GM13976 (cell line): ENCODE measurements around the gene TEAD2.

Source experiments
- DNase-seq: peaks from one replicate; pipeline ENCODE4 v3.0.0; 2012; ENCODE audit warnings: low spot score
- CTCF ChIP-seq: IDR thresholded peaks from 2 replicates; pipeline ENCODE4 v1.5.1; 2012; ENCODE audit warnings: borderline replicate concordance, mild to moderate bottlenecking; ENCODE audit not compliant: insufficient read depth; ENCODE audit errors: extremely low read depth, missing control alignments, control extremely low read depth
- in situ Hi-C: fragments of 300-500 bp; cut with MboI; formaldehyde crosslinking; loops from one replicate; pipeline ENCODE4 v1.12.0; 2022; ENCODE audit warnings: low sequenced_read_pairs, mixed read lengths, inconsistent platforms; ENCODE audit not compliant: unreplicated experiment

Gene TEAD2

GRCh38 chr19:49359851-49360820 lies 2.1 kb downstream of the TEAD2 start:
- in situ Hi-C loops = no loop called here
- DNase-seq = no peak
- no peak for TF ChIP-seq CTCF

GRCh38 chr19:49357186-49357585 lies 5.0 kb downstream of the TEAD2 start:
- no peak for DNase-seq
- no peak for TF ChIP-seq CTCF
- in situ Hi-C loops = no loop called here

DNA sequence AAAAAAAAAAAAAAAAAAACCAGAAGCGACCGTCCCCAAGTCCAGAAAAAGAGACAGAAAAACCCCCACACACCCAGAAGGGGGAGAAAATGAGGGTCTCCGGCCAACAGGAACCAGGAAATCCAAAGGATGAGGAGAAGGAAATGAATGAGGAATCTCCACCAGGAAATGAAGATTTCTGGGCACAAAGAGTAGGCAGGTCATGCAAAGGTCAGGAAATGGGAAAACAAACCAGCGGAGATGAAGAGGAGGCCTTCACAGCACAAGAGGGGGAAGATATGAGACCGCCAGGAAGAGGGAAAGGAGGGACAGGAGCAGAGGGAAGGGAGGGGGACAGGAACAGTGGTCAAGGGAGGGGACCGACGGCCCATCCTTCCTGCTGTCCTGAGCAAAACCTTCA lies 5.8 kb downstream of the TEAD2 start:
- in situ Hi-C loops = no loop called here
- no peak for TF ChIP-seq CTCF
- no peak for DNase-seq

DNA sequence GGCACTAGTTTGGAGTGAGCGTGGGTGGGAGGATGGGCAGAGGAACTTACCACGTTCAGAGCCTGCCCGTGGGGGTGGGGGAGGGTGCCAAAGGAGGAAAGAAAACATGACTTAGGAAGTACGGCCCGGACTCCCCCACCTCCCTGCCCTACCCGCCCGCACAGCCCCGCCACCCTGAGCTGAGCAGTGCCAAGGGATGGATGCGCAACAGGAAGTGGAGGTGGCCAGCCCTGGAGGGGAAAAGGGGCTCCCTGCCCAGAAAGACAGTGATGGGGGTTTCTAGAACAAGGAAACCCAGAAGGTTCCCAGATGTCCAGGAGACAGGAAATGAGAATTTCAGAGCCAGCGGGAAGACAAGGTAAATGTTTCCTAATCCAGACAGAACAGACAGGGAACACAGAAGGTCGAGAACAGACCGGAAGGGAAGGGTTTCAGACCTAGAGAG lies 6.3 kb downstream of the TEAD2 start:
- in situ Hi-C loops = no loop called here
- TF ChIP-seq CTCF = no peak
- no peak for DNase-seq

DNA sequence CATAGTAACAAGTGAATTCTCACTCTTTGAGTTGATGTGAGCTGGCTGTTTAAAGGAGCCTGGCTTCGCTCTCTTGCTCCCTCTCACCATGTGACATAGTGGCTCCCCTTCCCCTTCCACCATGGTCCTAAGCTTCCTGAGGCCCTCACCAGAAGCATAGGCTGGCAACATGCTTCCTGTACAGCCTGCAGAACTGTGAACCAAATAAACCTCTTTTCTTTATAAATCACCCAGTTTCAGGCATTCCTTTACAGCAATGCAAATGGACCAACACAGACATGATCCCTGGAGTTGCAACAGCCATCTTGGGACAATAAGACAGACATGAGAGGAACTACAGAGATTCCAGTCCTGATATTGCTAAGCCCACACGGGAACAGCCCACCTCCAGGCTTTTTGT lies 12.6 kb downstream of the TEAD2 start:
- TF ChIP-seq CTCF = no peak
- in situ Hi-C loops = no loop called here
- no peak for DNase-seq

GRCh38 chr19:49348305-49349189 lies 13.7 kb downstream of the TEAD2 start:
- DNase-seq = no peak
- TF ChIP-seq CTCF = no peak
- in situ Hi-C loops = no loop called here
